K562 (cell line): Measurements from ENCODE around the gene MED19. TPM values are rescaled to one million over a fixed set of nuclear protein-coding genes. Genes with fewer than 3 reads are reported as not detected.

Source experiments
- CHD1 ChIP-seq: fragments of 200-600 bp; sonication (generic); IDR thresholded peaks from one replicate; pipeline ENCODE4 v1.6.1; 2012; ENCODE audit warnings: mild to moderate bottlenecking, moderate library complexity, low read length, inconsistent platforms
- CREB5 ChIP-seq: fragments of 250-450 bp; sonication (Bioruptor Pico); IDR thresholded peaks from 2 replicates; pipeline ENCODE4 v1.5.0; 2020; ENCODE audit warnings: mild to moderate bottlenecking
- CTCFL ChIP-seq: IDR thresholded peaks from 2 replicates; pipeline ENCODE4 v1.6.1; 2011; ENCODE audit warnings: borderline replicate concordance, low read depth, mild to moderate bottlenecking, moderate library complexity, low read length; ENCODE audit not compliant: insufficient read depth, poor library complexity, severe bottlenecking
- FOSL1 ChIP-seq: fragments of 200-800 bp; sonication (Bioruptor generic); conservative IDR thresholded peaks from 2 replicates; pipeline ENCODE4 v1.6.1; 2016; ENCODE audit warnings: missing genetic modification characterization, missing compliant biosample characterization
- MNT ChIP-seq, 2 experiments: fragments of 450-650 bp; conservative IDR thresholded peaks; 2 replicates each; pipeline ENCODE4 v1.6.1; 2017; ENCODE audit warnings: mild to moderate bottlenecking in 2 of 2, moderate library complexity in 2 of 2
- PHB ChIP-seq: fragments of 250-450 bp; sonication (Bioruptor Pico); IDR thresholded peaks from 2 replicates; pipeline ENCODE4 v1.5.0; 2021
- PTTG1 ChIP-seq: fragments of 450-650 bp; IDR thresholded peaks from 2 replicates; pipeline ENCODE4 v1.6.1; 2016; ENCODE audit warnings: low read depth, mild to moderate bottlenecking, missing genetic modification characterization, missing compliant biosample characterization
- RBBP5 ChIP-seq: fragments of 200-600 bp; sonication (generic); IDR thresholded peaks from 2 replicates; pipeline ENCODE4 v1.6.1; 2012; ENCODE audit warnings: borderline replicate concordance, mild to moderate bottlenecking, low read length, control low read depth, inconsistent platforms; ENCODE audit not compliant: insufficient read depth, poor library complexity, severe bottlenecking
- SIN3A ChIP-seq, 2 experiments: fragments of 150-350 bp in 1 of 2; IDR thresholded peaks; 2 replicates each; pipeline ENCODE4 v1.6.1; 2011 to 2016; ENCODE audit warnings: borderline replicate concordance in 2 of 2, low read depth in 2 of 2, low read length in 2 of 2, mild to moderate bottlenecking in 2 of 2, moderate library complexity in 2 of 2; ENCODE audit not compliant: control insufficient read depth in 1 of 2
- TCF15 ChIP-seq: fragments of 250-450 bp; sonication (Bioruptor Pico); IDR thresholded peaks from 2 replicates; pipeline ENCODE4 v1.8.0; 2022; ENCODE audit warnings: moderate library complexity, mild to moderate bottlenecking, inconsistent platforms
- THRB ChIP-seq: fragments of 450-650 bp; formaldehyde crosslinking; conservative IDR thresholded peaks from 2 replicates; pipeline ENCODE4 v1.4.0; 2022; ENCODE audit warnings: mild to moderate bottlenecking, missing genetic modification characterization
- USF2 ChIP-seq: sonication (generic); formaldehyde crosslinking; IDR thresholded peaks from 2 replicates; pipeline ENCODE4 v1.5.0; 2020; ENCODE audit warnings: missing genetic modification reagents
- YY1 ChIP-seq, 3 experiments: IDR thresholded peaks; 2 replicates each; pipeline ENCODE4 v1.6.1; 2011; ENCODE audit warnings: low read length in 2 of 3, mild to moderate bottlenecking in 2 of 3, moderate library complexity in 2 of 3, borderline replicate concordance in 1 of 3, control low read depth in 1 of 3, low read depth in 1 of 3; ENCODE audit not compliant: insufficient read depth in 3 of 3, insufficient replicate concordance in 2 of 3, control insufficient read depth in 1 of 3, insufficient read length in 1 of 3; ENCODE audit errors: extremely low read depth in 1 of 3
- ZFX ChIP-seq: sonication (generic); formaldehyde crosslinking; IDR thresholded peaks from 2 replicates; pipeline ENCODE4 v1.8.0; 2022; ENCODE audit warnings: mild to moderate bottlenecking, missing genetic modification reagents, moderate library complexity
- ZKSCAN3 ChIP-seq: fragments of 250-450 bp; sonication (Bioruptor Pico); IDR thresholded peaks from 2 replicates; pipeline ENCODE4 v1.4.0; 2020
- ZNF121 ChIP-seq: sonication (generic); formaldehyde crosslinking; conservative IDR thresholded peaks from 2 replicates; pipeline ENCODE4 v1.8.0; 2022; ENCODE audit warnings: missing genetic modification reagents
- polyA plus RNA-seq, 8 experiments: library from polyadenylated mRNA; depleted of rRNA in 4 of 8; stranded (reverse) in 5 of 8; unstranded in 3 of 8; fragments of >200 nt; fragmentation: Nextera tagmentation in 2 of 8; fragmentation: Illumina TruSeq in 1 of 8; extraction: Ambion mirVana in 2 of 8; extraction: Trizol in 1 of 8; gene quantifications; 2 replicates each; pipeline versions ENCODE4 v1.2.1 to v1.2.3, GENCODE V29; 2011 to 2014; ENCODE audit warnings: inconsistent platforms in 1 of 8, missing spikeins in 1 of 8
- total RNA-seq, 7 experiments: library from RNA; depleted of rRNA in 6 of 7; stranded (reverse); fragments of >200 nt in 6 of 7; fragmentation: Illumina TruSeq in 2 of 7; extraction: Trizol in 2 of 7; gene quantifications; 2 replicates each; pipeline versions ENCODE4 v1.2.1 to v1.2.3, GENCODE V29; 2011 to 2021; ENCODE audit warnings: low replicate concordance in 1 of 7

Gene MED19
- total and polyA plus RNA-seq, 9 of the 15 experiments (the other 6 are each of a cell fraction or from before 2014, with no cell fraction given) = 7.3 to 23.5 (median 15.0) TPM

GRCh38 chr11:57741132-57742086 lies 29.4 kb upstream of the MED19 start, which contains the start of gene SELENOH (continued):
- TF ChIP-seq THRB (CRISPR knock-in tag) (0 out of 2 replicates have a peak, but pooled peaks have one; percentile 3), RBBP5 (peak; percentile 73), TCF15 (CRISPR knock-in tag) (no peak; the same call in 1 of the 2 replicates), PTTG1 (tag) (no peak), ZKSCAN3 (CRISPR knock-in tag) (no peak), CTCFL (no peak), ZNF121 (CRISPR knock-in tag) (peak; percentile 66), ZFX (CRISPR knock-in tag) (peak; percentile 78), SIN3A (IDR thresholded peaks at IDR 0.05; ENCODE audit: borderline replicate concordance in 2 of 2, control insufficient read depth in 1 of 2, low read depth in 2 of 2, low read length in 2 of 2) (peak; percentile 89 to 90; a peak in 3 of 4 replicates), MNT (conservative IDR thresholded peaks at IDR 0.05) (peak; percentile 99), PHB (CRISPR knock-in tag) (no peak), USF2 (CRISPR knock-in tag) (peak; percentile 92), YY1 (IDR thresholded peaks at IDR 0.05; ENCODE audit: borderline replicate concordance in 1 of 3, control insufficient read depth in 1 of 3, extremely low read depth in 1 of 3, insufficient read depth in 3 of 3, insufficient read length in 1 of 3, insufficient replicate concordance in 2 of 3, low read depth in 1 of 3, low read length in 2 of 3) (peak; percentile 19 to 80 (median 72)), CHD1 (peak; percentile 66), FOSL1 (tag) (peak; percentile 42; the same call in 1 of the 2 replicates), CREB5 (no peak)
